Caki2 (cell line): ENCODE results near the gene UNC13A. TPM values are rescaled to one million over a fixed set of nuclear protein-coding genes. Genes with fewer than 3 reads are reported as not detected.
"Not testable (repeated sequence)": the region's sequence is repeated elsewhere in the genome, so short reads cannot be mapped to it uniquely, and the experiment has no call there.

Experiments
- DNase-seq: peaks from one replicate; pipeline ENCODE4 v3.0.0-alpha.2; 2015; ENCODE audit warnings: low read depth
- in situ Hi-C: cut with HindIII; loops from 2 replicates; pipeline ENCODE4 v1.10.0; 2016; ENCODE audit warnings: low sequenced_read_pairs, low pct_unique_long_range_greater_than_20kb, mixed read lengths
- total RNA-seq: library from RNA; depleted of rRNA; stranded (reverse); fragments of >200 nt; shearing (Covaris generic); gene quantifications from 2 replicates; pipeline ENCODE4 v1.2.3, GENCODE V29; 2014; ENCODE audit warnings: low replicate concordance

Gene UNC13A
- total RNA-seq, 1 experiment from 2014 or later: not detected

DNA sequence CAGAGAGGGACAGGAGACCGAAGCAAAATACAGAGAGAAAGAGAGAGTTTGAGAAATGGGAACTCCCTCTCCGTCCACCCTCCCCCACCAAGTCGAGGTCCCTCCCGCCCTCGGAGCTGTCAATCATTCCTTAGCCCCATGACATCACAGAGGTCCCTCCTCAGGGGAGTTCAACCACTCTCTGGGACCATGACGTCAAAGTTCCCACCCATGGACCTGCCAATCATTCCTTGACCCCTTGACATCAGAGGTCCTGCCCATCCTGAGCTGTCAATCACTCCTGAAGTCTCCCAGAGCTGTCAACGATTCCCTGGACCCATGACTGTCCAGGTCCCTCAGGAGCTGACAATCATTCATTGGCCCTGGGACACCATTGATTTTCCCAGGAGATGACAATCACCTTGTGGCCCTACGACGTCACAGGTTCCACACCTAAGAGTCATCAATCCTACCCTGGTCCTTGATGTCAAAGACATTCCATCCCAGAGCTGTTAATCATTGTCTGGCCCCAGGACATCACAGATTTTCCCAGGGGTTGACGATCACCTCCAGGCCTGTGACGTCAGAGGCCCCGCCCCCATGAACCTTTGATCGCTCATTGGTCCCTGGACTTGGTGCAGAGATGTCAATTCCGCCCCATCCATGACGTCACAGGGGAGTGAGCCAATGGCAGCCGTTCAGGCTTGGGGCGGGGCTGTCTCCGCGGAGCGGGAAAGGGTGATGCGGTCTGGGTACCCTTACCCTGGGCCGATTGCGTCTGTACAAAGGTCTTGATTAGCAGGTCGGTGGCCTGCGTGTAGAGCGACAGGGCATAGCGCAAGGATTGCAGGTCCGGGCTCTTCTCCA, 71.0 kb downstream of the UNC13A start:
- DNase-seq: peak; percentile 74
- in situ Hi-C loops: no loop called here

DNA sequence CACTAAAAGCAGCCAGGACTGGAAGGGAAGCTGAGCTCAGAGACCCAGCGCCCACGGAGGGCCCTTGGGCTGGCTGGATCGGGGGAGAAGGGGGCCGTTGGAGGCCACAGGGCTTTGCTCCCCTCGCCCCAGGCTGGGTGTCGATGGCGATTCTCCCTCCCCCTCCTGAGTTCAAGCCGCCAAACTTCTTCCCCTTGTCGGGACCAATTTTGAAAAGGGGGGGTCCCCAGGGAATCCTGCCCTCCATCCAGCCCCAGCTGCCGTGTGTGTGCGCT, 71.5 kb downstream of the UNC13A start:
- in situ Hi-C loops: no loop called here
- DNase-seq: no peak

DNA sequence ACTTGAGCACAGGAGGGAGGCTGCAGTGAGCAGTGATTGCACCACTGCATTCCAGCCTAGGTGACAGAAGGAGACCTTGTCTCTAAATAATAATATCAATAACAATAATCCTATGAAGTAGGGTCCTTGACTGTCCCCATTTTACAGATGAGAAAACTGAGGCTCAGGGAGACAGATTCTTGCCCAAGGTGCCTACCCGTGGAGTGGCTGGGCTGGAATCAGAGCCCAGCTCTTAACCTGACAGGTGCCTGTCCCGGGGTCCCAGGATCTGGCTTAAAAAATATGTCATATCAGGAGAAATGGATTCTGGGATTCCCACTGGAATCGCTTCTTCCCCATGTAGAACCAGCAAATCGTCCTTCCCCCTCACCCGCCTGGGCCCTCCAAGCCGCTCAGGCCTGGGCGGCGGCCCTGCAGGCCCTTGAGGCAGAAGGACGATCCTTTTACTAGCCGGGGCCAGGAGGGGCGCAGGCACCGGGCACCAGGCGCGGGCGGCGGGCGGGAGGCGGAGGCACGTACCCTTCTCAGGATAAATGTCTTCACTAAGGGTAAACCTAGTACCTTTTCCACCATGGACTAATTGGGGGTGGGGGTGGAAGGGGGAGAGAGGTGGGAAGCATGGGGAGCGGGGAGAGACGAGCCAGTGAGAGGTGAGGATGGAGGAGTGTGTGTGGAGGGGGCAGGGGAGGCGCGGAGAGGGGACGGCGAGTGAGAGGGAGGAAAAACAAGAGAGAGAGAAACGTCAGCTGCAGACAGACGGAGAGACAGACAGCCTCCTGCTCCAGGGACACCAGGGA, 72.1 kb downstream of the UNC13A start:
- no peak for DNase-seq
- in situ Hi-C loops: no loop called here

DNA sequence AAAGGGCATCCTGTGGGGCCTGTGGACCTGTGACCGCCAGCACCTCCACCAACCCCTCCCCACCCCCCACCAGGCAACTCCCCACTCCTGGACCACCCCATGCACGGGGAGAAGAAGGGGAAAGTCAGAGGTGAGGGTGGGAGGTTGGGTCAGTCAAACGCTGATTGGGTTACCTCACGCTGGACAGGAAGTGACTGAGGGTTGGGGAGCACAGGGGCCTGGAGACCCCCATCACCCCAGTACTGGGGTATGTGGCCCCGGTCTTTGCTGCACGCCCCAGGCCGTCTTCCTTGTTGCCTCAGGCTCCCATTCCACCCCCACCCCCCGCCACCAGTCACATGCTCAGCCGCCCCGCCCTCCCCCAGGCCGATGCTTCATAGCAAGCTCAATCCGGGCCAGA, 73.7 kb downstream of the UNC13A start:
- in situ Hi-C loops: no loop called here
- no peak for DNase-seq

- in situ Hi-C loops: no loop called here
- peak; percentile 82 for DNase-seq
Observed at GRCh38 chr19:17611462-17612244, 76.5 kb downstream of the UNC13A start.

DNA sequence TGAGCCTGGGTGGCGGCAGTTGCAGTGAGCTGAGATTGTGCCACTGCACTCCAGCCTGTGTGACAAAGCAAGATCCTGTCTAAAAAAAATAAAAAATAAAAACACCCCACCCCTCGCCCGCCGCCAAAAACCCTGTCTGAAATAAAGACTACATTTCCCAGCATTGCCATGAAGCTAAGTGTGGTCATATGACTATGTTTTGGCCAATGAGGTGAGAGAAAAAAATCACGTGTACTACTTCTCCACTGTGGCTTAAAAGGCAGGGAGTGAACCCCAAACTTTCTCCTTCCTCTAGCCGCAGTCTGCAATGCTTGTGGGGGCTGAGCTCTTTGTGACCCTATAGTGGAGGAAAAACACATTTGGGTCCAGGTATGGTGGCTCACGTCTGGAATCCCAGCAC, 77.8 kb downstream of the UNC13A start:
- peak; percentile 41 for DNase-seq
- in situ Hi-C loops: no loop called here

GRCh38 chr19:17607936-17608335, 80.2 kb downstream of the UNC13A start:
- no peak for DNase-seq
- in situ Hi-C loops: no loop called here

- DNase-seq: no peak
- in situ Hi-C loops: no loop called here
Observed at GRCh38 chr19:17606590-17607185, 81.5 kb downstream of the UNC13A start.

GRCh38 chr19:17605761-17606589, 82.2 kb downstream of the UNC13A start:
- in situ Hi-C loops: no loop called here
- DNase-seq: peak; percentile 99

DNA sequence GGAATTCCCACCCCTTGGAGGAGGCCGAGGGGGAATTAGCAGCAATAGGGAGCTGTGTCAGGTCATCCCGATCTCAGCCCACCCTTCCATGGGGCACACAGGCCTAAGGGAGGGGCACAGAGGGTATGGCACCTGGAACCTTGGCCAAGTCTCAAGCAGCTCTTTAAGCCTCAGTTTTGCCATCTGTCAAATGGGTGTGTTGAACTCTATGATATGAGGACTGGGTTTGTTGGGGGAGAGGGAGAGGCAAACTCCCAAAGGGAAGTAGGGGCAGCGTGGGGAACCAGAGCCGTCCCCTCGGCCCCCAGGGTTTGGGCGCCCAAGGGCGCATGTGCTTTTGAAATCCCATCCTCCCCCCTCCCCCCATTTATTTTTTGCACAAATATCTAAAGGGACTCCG, 83.0 kb downstream of the UNC13A start:
- no peak for DNase-seq
- in situ Hi-C loops: no loop called here

DNA sequence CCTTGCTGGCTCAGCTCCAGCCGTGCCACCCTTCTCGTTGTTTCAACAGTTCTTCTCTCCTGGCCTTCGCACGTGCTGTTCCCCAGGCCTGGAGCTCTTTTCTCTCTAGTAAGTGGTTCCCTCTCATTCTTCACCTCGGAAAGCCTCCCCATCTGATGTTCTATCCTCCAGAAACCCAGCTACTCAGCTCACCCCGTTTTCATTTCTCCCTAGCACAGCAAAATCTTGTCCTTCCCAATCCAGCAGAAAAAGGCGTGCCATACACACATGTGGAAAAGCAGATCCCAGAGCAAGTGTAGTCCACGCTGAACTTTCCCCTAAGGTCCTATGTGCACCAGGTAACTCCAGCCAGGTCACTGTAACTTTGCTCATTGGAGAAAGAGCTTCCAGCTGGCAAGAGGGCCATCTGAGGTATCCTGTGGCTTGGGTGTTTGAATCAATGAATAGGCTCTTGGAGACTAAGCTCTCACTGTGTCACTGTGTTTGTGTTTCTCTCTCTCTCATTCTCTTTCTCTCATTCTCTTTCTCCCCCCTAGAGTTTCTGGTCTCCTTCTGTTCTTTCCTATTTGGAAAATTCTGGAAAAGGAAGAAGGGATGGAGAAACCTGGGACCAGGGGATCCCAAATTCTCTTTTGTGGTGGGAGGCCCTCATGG, 83.7 kb downstream of the UNC13A start:
- in situ Hi-C loops: no loop called here
- no peak for DNase-seq

- DNase-seq: no peak
- in situ Hi-C loops: no loop called here
Observed at GRCh38 chr19:17602872-17603510, 85.2 kb downstream of the UNC13A start.

- no peak for DNase-seq
- in situ Hi-C loops: no loop called here
Observed at GRCh38 chr19:17602217-17602616, 85.9 kb downstream of the UNC13A start.

DNA sequence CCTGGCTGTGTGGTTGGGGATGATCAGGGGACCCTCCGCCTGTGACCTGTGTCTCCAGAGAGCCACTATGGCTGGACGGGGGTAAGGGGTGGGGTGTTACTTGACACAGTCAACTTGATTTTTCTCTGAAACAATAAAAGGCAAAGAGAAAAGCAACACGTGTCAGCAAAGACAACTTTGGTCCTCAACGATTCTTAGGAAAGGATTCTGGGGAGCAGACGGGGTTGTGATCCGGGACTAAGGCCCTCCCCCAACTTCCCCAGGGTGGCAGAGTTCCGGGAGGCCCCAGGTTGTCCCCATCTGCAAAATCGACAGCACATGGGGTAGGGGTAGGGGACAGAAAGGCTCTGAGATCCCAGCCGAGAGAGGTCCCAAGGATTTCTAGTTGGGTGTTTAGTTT, 86.5 kb downstream of the UNC13A start:
- no peak for DNase-seq
- in situ Hi-C loops: no loop called here

- no peak for DNase-seq
- in situ Hi-C loops: no loop called here
Observed at GRCh38 chr19:17599780-17600179, 88.4 kb downstream of the UNC13A start.

DNA sequence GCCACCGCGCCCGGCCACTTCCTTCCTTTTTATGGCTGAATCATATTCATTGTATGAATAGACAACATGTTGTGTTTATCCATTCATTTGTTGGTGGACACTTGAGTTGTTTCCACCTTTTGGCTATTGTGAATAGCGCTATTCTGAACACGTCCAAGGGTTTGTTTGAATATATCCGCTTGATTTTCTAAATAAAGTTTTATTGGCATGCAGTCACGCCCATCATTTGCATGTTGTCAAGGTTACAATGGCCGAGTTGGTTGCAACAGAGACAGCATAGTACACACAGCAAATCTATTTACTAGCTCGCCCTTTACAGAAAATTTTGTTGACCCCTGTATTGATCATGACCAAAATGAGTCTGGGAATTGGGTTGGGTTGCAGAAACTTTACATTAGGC, 89.2 kb downstream of the UNC13A start:
- DNase-seq: no peak
- in situ Hi-C loops: no loop called here

- DNase-seq, in situ Hi-C loops: not testable (repeated sequence)
Observed at GRCh38 chr19:17598063-17598462, 90.1 kb downstream of the UNC13A start.
